B cell (primary cell): ENCODE data around the gene AMPH.

Experiments used
- CTCF ChIP-seq: fragments of 200-600 bp; IDR thresholded peaks from one replicate; pipeline ENCODE4 v1.8.0; 2022; ENCODE audit warnings: antibody characterized with exemption, mild to moderate bottlenecking
- EZH2 ChIP-seq: IDR thresholded peaks from 2 replicates; pipeline ENCODE4 v1.6.1; 2012; ENCODE audit warnings: borderline replicate concordance, low read depth, mild to moderate bottlenecking, moderate library complexity, low read length; ENCODE audit not compliant: insufficient read depth, poor library complexity, severe bottlenecking

GRCh38 chr7:38448054-38448453, 183.1 kb downstream of the AMPH start:
- TF ChIP-seq EZH2 (no peak), CTCF (no peak)
